K562 (cell line): ENCODE results near the gene VPS45. TPM values are rescaled to one million over a fixed set of nuclear protein-coding genes. Genes with fewer than 3 reads are reported as not detected.

Experiments used
- ATAC-seq: fragments of 200-7000 bp; cut with Tn5 transposase; 3 replicates; pipeline ENCODE4 v1.9.1; 2020; ENCODE audit warnings: moderate library complexity
- BruUV-seq: library from RNA; stranded (reverse); fragments of 400-500 nt; replicated peaks from 2 replicates; lab custom pipeline; 2021; lab: Mats Ljungman, UMichigan
- CTCF ChIA-PET: fragments of 300-600 bp; formaldehyde crosslinking; extraction: SDS; loops from one replicate; lab custom pipeline; 2021; ENCODE audit warnings: low intra/inter-chr PET ratio; lab: Yijun Ruan, JAX
- POLR2A ChIA-PET: fragments of 300-600, 350-650 bp; sonication (Branson Sonifier 250); formaldehyde crosslinking; extraction: SDS; loops from one replicate; lab custom pipeline; 2021; ENCODE audit warnings: antibody characterized with exemption, inconsistent platforms; lab: Yijun Ruan, JAX
- DNase-seq, 4 experiments: peaks; one replicate each; pipeline versions ENCODE4 v3.0.0 to v3.0.0-alpha.2; 2011 to 2018; ENCODE audit warnings: low spot score in 3 of 4, mixed read lengths in 3 of 4; ENCODE audit errors: extremely low read depth in 1 of 4
- FAIRE-seq: peaks from 2 replicates; lab custom pipeline; 2011; peaks lifted over from hg19 to GRCh38; lab: Jason Lieb, UNC
- H2AFZ ChIP-seq: 2 replicates; pipeline ENCODE4 v1.6.0; 2011; ENCODE audit warnings: low read depth, low read length, control low read depth, inconsistent platforms
- H3K27ac ChIP-seq: fragments of 200-600 bp; 3 replicates; pipeline ENCODE4 v1.8.0; 2011; ENCODE audit warnings: low read depth, mild to moderate bottlenecking, control low read depth, inconsistent platforms, low read length, moderate library complexity, mixed read lengths; ENCODE audit errors: extremely low read depth
- H3K27me3 ChIP-seq, 2 experiments: fragments of 300-600 bp in 1 of 2; 2 replicates in 1 of 2; 3 replicates in 1 of 2; pipeline versions ENCODE4 v1.6.0 to v1.8.0; 2011; ENCODE audit warnings: inconsistent platforms in 2 of 2, low read length in 2 of 2, mild to moderate bottlenecking in 1 of 2, mixed read lengths in 1 of 2, moderate library complexity in 1 of 2; ENCODE audit not compliant: control insufficient read depth in 2 of 2, insufficient read depth in 2 of 2
- H3K36me3 ChIP-seq: fragments of 300-600 bp; 3 replicates; pipeline ENCODE4 v1.8.0; 2011; ENCODE audit warnings: mild to moderate bottlenecking, low read length, inconsistent platforms; ENCODE audit not compliant: control insufficient read depth, insufficient read depth
- H3K4me1 ChIP-seq, 2 experiments: fragments of 200-600 bp in 1 of 2; replicated peaks in 1 of 2; 2 replicates in 1 of 2; 3 replicates in 1 of 2; pipeline versions ENCODE4 v1.5.1 to v1.8.0; 2011; ENCODE audit warnings: inconsistent platforms in 2 of 2, low read length in 2 of 2, mild to moderate bottlenecking in 1 of 2, mixed read lengths in 1 of 2, moderate library complexity in 1 of 2; ENCODE audit not compliant: control insufficient read depth in 2 of 2, insufficient read depth in 2 of 2
- H3K4me2 ChIP-seq: 2 replicates; pipeline ENCODE4 v1.6.1; 2011; ENCODE audit warnings: low read length, control low read depth, inconsistent platforms, mixed read lengths; ENCODE audit not compliant: insufficient read depth
- H3K4me3 ChIP-seq: fragments of 200-600 bp; sonication (generic), shearing (Covaris generic); 2 replicates; pipeline ENCODE4 v1.5.1; 2016; ENCODE audit warnings: control low read depth, inconsistent platforms
- H3K79me2 ChIP-seq: fragments of 200-600 bp; 3 replicates; pipeline ENCODE4 v1.8.0; 2011; ENCODE audit warnings: low read length, inconsistent platforms; ENCODE audit not compliant: control insufficient read depth, insufficient read depth
- H3K9ac ChIP-seq, 2 experiments: 2 replicates each; pipeline versions ENCODE4 v1.6.0 to v1.6.1; 2011; ENCODE audit warnings: low read depth in 2 of 2, low read length in 2 of 2, control low read depth in 1 of 2, inconsistent platforms in 1 of 2, mild to moderate bottlenecking in 1 of 2, mixed read lengths in 1 of 2; ENCODE audit not compliant: insufficient read depth in 1 of 2
- H3K9me1 ChIP-seq: one replicate; pipeline ENCODE4 v1.6.0; 2011; ENCODE audit warnings: inconsistent platforms, mild to moderate bottlenecking, low read length, moderate library complexity; ENCODE audit not compliant: control insufficient read depth, insufficient read depth
- H3K9me3 ChIP-seq: replicated peaks from 2 replicates; pipeline ENCODE4 v1.5.1; 2011; ENCODE audit warnings: low read depth, low read length, inconsistent platforms; ENCODE audit not compliant: control insufficient read depth, insufficient read depth
- H4K20me1 ChIP-seq: replicated peaks from 2 replicates; pipeline ENCODE4 v1.6.1; 2011; ENCODE audit warnings: low read length, inconsistent platforms, mixed read lengths; ENCODE audit not compliant: control insufficient read depth, insufficient read depth
- ARID2 ChIP-seq: fragments of 450-650 bp; IDR thresholded peaks from 2 replicates; pipeline ENCODE4 v1.6.1; 2017; ENCODE audit warnings: antibody characterized with exemption, mild to moderate bottlenecking
- CREM ChIP-seq: IDR thresholded peaks from 2 replicates; pipeline ENCODE4 v1.6.1; 2014; ENCODE audit warnings: antibody characterized with exemption, low read depth
- DIDO1 ChIP-seq: fragments of 450-650 bp; IDR thresholded peaks from 2 replicates; pipeline ENCODE4 v1.6.1; 2016; ENCODE audit warnings: low read depth, missing biosample characterization, missing genetic modification characterization
- DPF2 ChIP-seq: fragments of 450-650 bp; IDR thresholded peaks from 2 replicates; pipeline ENCODE4 v1.6.1; 2016
- E2F1 ChIP-seq: sonication (generic); formaldehyde crosslinking; IDR thresholded peaks from 2 replicates; pipeline ENCODE4 v1.8.1; 2023; ENCODE audit warnings: mild to moderate bottlenecking, missing genetic modification reagents, moderate library complexity
- ETV1 ChIP-seq: fragments of 450-650 bp; conservative IDR thresholded peaks from 2 replicates; pipeline ENCODE4 v1.6.1; 2016; ENCODE audit warnings: missing genetic modification characterization, control low read depth, low read depth, missing compliant biosample characterization
- GTF2A2 ChIP-seq: IDR thresholded peaks from 2 replicates; pipeline ENCODE4 v1.6.1; 2016; ENCODE audit warnings: mild to moderate bottlenecking, missing genetic modification characterization, missing compliant biosample characterization
- HNRNPH1 ChIP-seq: fragments of 200-400 bp; formaldehyde crosslinking; optimal IDR thresholded peaks from 2 replicates; pipeline ENCODE3; 2017; ENCODE audit warnings: low read depth, mild to moderate bottlenecking, low read length, moderate library complexity
- MYNN ChIP-seq, 2 experiments: sonication (generic); formaldehyde crosslinking in 1 of 2; IDR thresholded peaks; 2 replicates each; pipeline versions ENCODE4 v1.5.0 to v1.6.1; 2016 to 2020; ENCODE audit warnings: antibody characterized with exemption in 1 of 2, missing genetic modification reagents in 1 of 2
- NELFE ChIP-seq: IDR thresholded peaks from 2 replicates; pipeline ENCODE4 v1.6.1; 2011; ENCODE audit warnings: mild to moderate bottlenecking; ENCODE audit not compliant: insufficient read depth, insufficient read length
- POLR2A ChIP-seq: fragments of 450-650 bp; conservative IDR thresholded peaks from 2 replicates; pipeline ENCODE4 v1.6.1; 2016
- SAP30 ChIP-seq: fragments of 200-600 bp; sonication (generic); IDR thresholded peaks from 2 replicates; pipeline ENCODE4 v1.6.1; 2012; ENCODE audit warnings: borderline replicate concordance, low read depth, mild to moderate bottlenecking, moderate library complexity, low read length, control low read depth, inconsistent platforms; ENCODE audit not compliant: insufficient read depth, poor library complexity, severe bottlenecking
- ZBTB26 ChIP-seq: fragments of 450-650 bp; formaldehyde crosslinking; IDR thresholded peaks from 2 replicates; pipeline ENCODE4 v1.4.0; 2022; ENCODE audit warnings: missing genetic modification characterization
- ZKSCAN8 ChIP-seq: fragments of 200-800 bp; sonication (Bioruptor generic); IDR thresholded peaks from 2 replicates; pipeline ENCODE4 v1.6.1; 2016; ENCODE audit warnings: missing genetic modification characterization, missing compliant biosample characterization
- WGBS: fragments of 100-300 bp; shearing (Covaris generic); methylation state at CpG from one replicate; pipeline ENCODE4 v1.1.6; 2016; ENCODE audit warnings: low coverage, mixed read lengths; ENCODE audit not compliant: insufficient coverage; ENCODE audit errors: missing lambda C conversion rate; 5-methylcytosine and 5-hydroxymethylcytosine counted together
- in situ Hi-C: fragments of 300-500 bp; cut with MboI; formaldehyde crosslinking; loops from 4 replicates; pipeline ENCODE4 v1.15.0; 2018; ENCODE audit warnings: inconsistent platforms, mixed read lengths
- intact Hi-C: fragments of 100-400 bp; cut with micrococcal nuclease; formaldehyde crosslinking; loops from 2 replicates; pipeline ENCODE4 v1.14.2; 2022
- polyA plus RNA-seq, 8 experiments: library from polyadenylated mRNA; depleted of rRNA in 4 of 8; stranded (reverse) in 5 of 8; unstranded in 3 of 8; fragments of >200 nt; fragmentation: Nextera tagmentation in 2 of 8; fragmentation: Illumina TruSeq in 1 of 8; extraction: Ambion mirVana in 2 of 8; extraction: Trizol in 1 of 8; gene quantifications; 2 replicates each; pipeline versions ENCODE4 v1.2.1 to v1.2.3, GENCODE V29; 2011 to 2014; ENCODE audit warnings: inconsistent platforms in 1 of 8, missing spikeins in 1 of 8
- total RNA-seq, 7 experiments: library from RNA; depleted of rRNA in 6 of 7; stranded (reverse); fragments of >200 nt in 6 of 7; fragmentation: Illumina TruSeq in 2 of 7; extraction: Trizol in 2 of 7; gene quantifications; 2 replicates each; pipeline versions ENCODE4 v1.2.1 to v1.2.3, GENCODE V29; 2011 to 2021; ENCODE audit warnings: low replicate concordance in 1 of 7
- TF ChIP-seq, protein P1 (sequence below): fragments of 450-650 bp; IDR thresholded peaks from 2 replicates; pipeline ENCODE4 v1.6.1; 2017; ENCODE audit warnings: antibody characterized with exemption
- TF ChIP-seq, protein P2 (sequence below): sonication (generic); formaldehyde crosslinking; IDR thresholded peaks from 2 replicates; pipeline ENCODE4 v1.8.0; 2022; ENCODE audit warnings: missing genetic modification reagents, mild to moderate bottlenecking, borderline replicate concordance

Gene VPS45
- total and polyA plus RNA-seq, 9 of the 15 experiments (the other 6 are each of a cell fraction or from before 2014, with no cell fraction given): 17.9 to 48.2 (median 34.4) TPM

GRCh38 chr1:150093805-150094204, 26.2 kb downstream of the VPS45 start (continued):
- TF ChIP-seq E2F1 (no peak), NELFE (no peak), ZKSCAN8 (CRISPR knock-in tag) (no peak), SAP30 (no peak), MYNN (IDR thresholded peaks at IDR 0.05) (no peak), MYNN (CRISPR knock-in tag; IDR thresholded peaks at IDR 0.05) (no peak), CREM (no peak), ZBTB26 (CRISPR knock-in tag) (no peak)

GRCh38 chr1:150094734-150095265, 27.2 kb downstream of the VPS45 start:
- BruUV-seq: no TSS peak
- Histone ChIP-seq H3K79me2 (no peaks in the 10 kb centered on the region), H2AFZ (no peak overlapping the region), H3K4me1 (no peaks in the 10 kb centered on the region), H3K9ac (no peak overlapping the region), H3K36me3 (peaks cover 54% of the 10 kb centered on the region; the same call in 2 of the 3 replicates), H3K27me3 (no peaks in the 10 kb centered on the region), H4K20me1 (no peaks in the 10 kb centered on the region), H3K4me3 (no peak overlapping the region), H3K9me3 (no peaks in the 10 kb centered on the region), H3K4me2 (no peak overlapping the region), H3K27ac (no peak overlapping the region), H3K9me1 (no peaks in the 10 kb centered on the region)
- DNase-seq (no peak), ATAC-seq (no peak), FAIRE-seq (no peak)
- in situ Hi-C loops: no loop called here
- ChIA-PET CTCF (no interaction called here), POLR2A (no interaction called here)
- intact Hi-C loops: loop anchor here (1.0 kb wide), 1 partner anchor 11 kb away; no protein-coding TSS in a partner anchor
- 88% methylated on average over 3 of the region's 3 CpGs for WGBS
- TF ChIP-seq DPF2: no peak
- TF ChIP-seq, protein P1, sequence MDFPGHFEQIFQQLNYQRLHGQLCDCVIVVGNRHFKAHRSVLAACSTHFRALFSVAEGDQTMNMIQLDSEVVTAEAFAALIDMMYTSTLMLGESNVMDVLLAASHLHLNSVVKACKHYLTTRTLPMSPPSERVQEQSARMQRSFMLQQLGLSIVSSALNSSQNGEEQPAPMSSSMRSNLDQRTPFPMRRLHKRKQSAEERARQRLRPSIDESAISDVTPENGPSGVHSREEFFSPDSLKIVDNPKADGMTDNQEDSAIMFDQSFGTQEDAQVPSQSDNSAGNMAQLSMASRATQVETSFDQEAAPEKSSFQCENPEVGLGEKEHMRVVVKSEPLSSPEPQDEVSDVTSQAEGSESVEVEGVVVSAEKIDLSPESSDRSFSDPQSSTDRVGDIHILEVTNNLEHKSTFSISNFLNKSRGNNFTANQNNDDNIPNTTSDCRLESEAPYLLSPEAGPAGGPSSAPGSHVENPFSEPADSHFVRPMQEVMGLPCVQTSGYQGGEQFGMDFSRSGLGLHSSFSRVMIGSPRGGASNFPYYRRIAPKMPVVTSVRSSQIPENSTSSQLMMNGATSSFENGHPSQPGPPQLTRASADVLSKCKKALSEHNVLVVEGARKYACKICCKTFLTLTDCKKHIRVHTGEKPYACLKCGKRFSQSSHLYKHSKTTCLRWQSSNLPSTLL: no peak
- TF ChIP-seq POLR2A: no peak
- TF ChIP-seq, protein P2, sequence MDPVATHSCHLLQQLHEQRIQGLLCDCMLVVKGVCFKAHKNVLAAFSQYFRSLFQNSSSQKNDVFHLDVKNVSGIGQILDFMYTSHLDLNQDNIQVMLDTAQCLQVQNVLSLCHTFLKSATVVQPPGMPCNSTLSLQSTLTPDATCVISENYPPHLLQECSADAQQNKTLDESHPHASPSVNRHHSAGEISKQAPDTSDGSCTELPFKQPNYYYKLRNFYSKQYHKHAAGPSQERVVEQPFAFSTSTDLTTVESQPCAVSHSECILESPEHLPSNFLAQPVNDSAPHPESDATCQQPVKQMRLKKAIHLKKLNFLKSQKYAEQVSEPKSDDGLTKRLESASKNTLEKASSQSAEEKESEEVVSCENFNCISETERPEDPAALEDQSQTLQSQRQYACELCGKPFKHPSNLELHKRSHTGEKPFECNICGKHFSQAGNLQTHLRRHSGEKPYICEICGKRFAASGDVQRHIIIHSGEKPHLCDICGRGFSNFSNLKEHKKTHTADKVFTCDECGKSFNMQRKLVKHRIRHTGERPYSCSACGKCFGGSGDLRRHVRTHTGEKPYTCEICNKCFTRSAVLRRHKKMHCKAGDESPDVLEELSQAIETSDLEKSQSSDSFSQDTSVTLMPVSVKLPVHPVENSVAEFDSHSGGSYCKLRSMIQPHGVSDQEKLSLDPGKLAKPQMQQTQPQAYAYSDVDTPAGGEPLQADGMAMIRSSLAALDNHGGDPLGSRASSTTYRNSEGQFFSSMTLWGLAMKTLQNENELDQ (CRISPR knock-in tag): no peak
- no peak for TF ChIP-seq DIDO1 (tag)
- no peak for TF ChIP-seq ETV1
- no peak for TF ChIP-seq HNRNPH1
- TF ChIP-seq GTF2A2 (tag): no peak
- TF ChIP-seq ARID2: no peak
